HepG2 (cell line): Measurements from ENCODE around the gene SDR9C7. TPM values are rescaled to one million over a fixed set of nuclear protein-coding genes. Genes with fewer than 3 reads are reported as not detected.

Experiments
- ATAC-seq: fragments of 200-7000 bp; cut with Tn5 transposase; 3 replicates; pipeline ENCODE4 v1.9.1; 2020; ENCODE audit warnings: mild to moderate bottlenecking, moderate library complexity
- BruUV-seq: library from RNA; stranded (reverse); fragments of 400-500 nt; replicated peaks from 2 replicates; lab custom pipeline; 2021; lab: Mats Ljungman, UMichigan
- CTCF ChIA-PET: fragments of 300-600 bp; formaldehyde crosslinking; extraction: SDS; loops from one replicate; lab custom pipeline; 2021; ENCODE audit warnings: low total read pairs, inconsistent platforms, low intra/inter-chr PET ratio; lab: Yijun Ruan, JAX
- POLR2A ChIA-PET: fragments of 350-600 bp; sonication (Branson Sonifier 250); formaldehyde crosslinking; loops from one replicate; lab custom pipeline; 2020; ENCODE audit warnings: antibody characterized with exemption, inconsistent platforms; lab: Yijun Ruan, JAX
- DNase-seq: peaks from one replicate; pipeline ENCODE4 v3.0.0-alpha.2; 2015; ENCODE audit warnings: low spot score
- FAIRE-seq: peaks from 3 replicates; lab custom pipeline; 2011; peaks lifted over from hg19 to GRCh38; lab: Jason Lieb, UNC
- H2AFZ ChIP-seq: one replicate; pipeline ENCODE4 v1.6.1; 2011; ENCODE audit warnings: low read length, inconsistent platforms
- H3K27ac ChIP-seq: fragments of 300-600 bp; 3 replicates; pipeline ENCODE4 v1.8.0; 2011; ENCODE audit warnings: mixed run types, mild to moderate bottlenecking, mixed read lengths, low read length, inconsistent platforms; ENCODE audit not compliant: insufficient read depth; ENCODE audit errors: extremely low read length
- H3K27me3 ChIP-seq, 2 experiments: fragments of 200-600 bp in 1 of 2; 2 replicates in 1 of 2; 3 replicates in 1 of 2; pipeline versions ENCODE4 v1.6.0 to v1.8.0; 2011; ENCODE audit warnings: low read length in 2 of 2, mild to moderate bottlenecking in 2 of 2, moderate library complexity in 2 of 2, inconsistent platforms in 1 of 2; ENCODE audit not compliant: insufficient read depth in 2 of 2, control insufficient read depth in 1 of 2
- H3K36me3 ChIP-seq, 2 experiments: fragments of 200-600 bp in 1 of 2; replicated peaks in 1 of 2; 2 replicates in 1 of 2; 3 replicates in 1 of 2; pipeline versions ENCODE4 v1.5.1 to v1.8.0; 2011; ENCODE audit warnings: low read length in 2 of 2, inconsistent platforms in 1 of 2; ENCODE audit not compliant: insufficient read depth in 2 of 2, control insufficient read depth in 1 of 2
- H3K4me1 ChIP-seq: 2 replicates; pipeline ENCODE4 v1.5.1; 2012; ENCODE audit warnings: low read length, inconsistent platforms; ENCODE audit not compliant: insufficient read depth
- H3K4me2 ChIP-seq: 2 replicates; pipeline ENCODE4 v1.6.0; 2011; ENCODE audit warnings: low read depth, low read length, inconsistent platforms
- H3K4me3 ChIP-seq, 3 experiments: fragments of 200-600 bp in 1 of 3; sonication (generic), shearing (Covaris generic) in 1 of 3; replicated peaks in 1 of 3; 2 replicates each; pipeline ENCODE4 v1.5.1; 2011 to 2016; ENCODE audit warnings: low read length in 3 of 3, inconsistent platforms in 2 of 3, low read depth in 2 of 3, mild to moderate bottlenecking in 2 of 3, control low read depth in 1 of 3, mixed read lengths in 1 of 3; ENCODE audit not compliant: insufficient read depth in 1 of 3
- H3K79me2 ChIP-seq: one replicate; pipeline ENCODE4 v1.6.1; 2011; ENCODE audit warnings: low read length, inconsistent platforms; ENCODE audit not compliant: insufficient read depth
- H3K9ac ChIP-seq: 2 replicates; pipeline ENCODE4 v1.6.0; 2011; ENCODE audit warnings: mild to moderate bottlenecking, low read depth, low read length, inconsistent platforms; ENCODE audit not compliant: insufficient read depth
- H3K9me3 ChIP-seq: 2 replicates; pipeline ENCODE4 v1.5.1; 2012; ENCODE audit warnings: mild to moderate bottlenecking, low read length
- H4K20me1 ChIP-seq: 2 replicates; pipeline ENCODE4 v1.6.0; 2011; ENCODE audit warnings: inconsistent platforms, mild to moderate bottlenecking, low read length, moderate library complexity; ENCODE audit not compliant: insufficient read depth
- CCAR2 ChIP-seq: fragments of 200-400 bp; formaldehyde crosslinking; optimal IDR thresholded peaks from 2 replicates; pipeline ENCODE3; 2018; ENCODE audit warnings: low read depth, mild to moderate bottlenecking, low read length, moderate library complexity
- ELF4 ChIP-seq: sonication (generic); formaldehyde crosslinking; IDR thresholded peaks from 2 replicates; pipeline ENCODE4 v1.5.0; 2020; ENCODE audit warnings: missing genetic modification reagents, mild to moderate bottlenecking, moderate library complexity, borderline replicate concordance
- FOXM1 ChIP-seq: sonication (generic); formaldehyde crosslinking; IDR thresholded peaks from 2 replicates; pipeline ENCODE4 v1.5.0; 2020; ENCODE audit warnings: missing genetic modification reagents
- GATAD1 ChIP-seq: IDR thresholded peaks from 2 replicates; pipeline ENCODE4 v1.6.1; 2016; ENCODE audit warnings: missing genetic modification reagents, missing compliant biosample characterization
- JUND ChIP-seq: sonication (generic); formaldehyde crosslinking; IDR thresholded peaks from 2 replicates; pipeline ENCODE4 v1.8.0; 2022; ENCODE audit warnings: mild to moderate bottlenecking, missing genetic modification reagents
- MED8 ChIP-seq: sonication (generic); formaldehyde crosslinking; IDR thresholded peaks from 2 replicates; pipeline ENCODE4 v1.8.1; 2023; ENCODE audit warnings: mild to moderate bottlenecking, missing genetic modification reagents; ENCODE audit not compliant: insufficient replicate concordance
- NCOA1 ChIP-seq: sonication (generic); formaldehyde crosslinking; IDR thresholded peaks from 2 replicates; pipeline ENCODE4 v1.9.0; 2021; ENCODE audit warnings: missing genetic modification reagents
- RFX1 ChIP-seq: fragments of 450-650 bp; IDR thresholded peaks from 2 replicates; pipeline ENCODE4 v1.6.1; 2017
- TP53 ChIP-seq: sonication (generic); formaldehyde crosslinking; conservative IDR thresholded peaks from 2 replicates; pipeline ENCODE4 v1.4.0; 2020; ENCODE audit warnings: missing genetic modification reagents
- ZNF331 ChIP-seq: sonication (generic); formaldehyde crosslinking; IDR thresholded peaks from 2 replicates; pipeline ENCODE4 v1.4.0; 2020; ENCODE audit warnings: missing genetic modification reagents
- ZNF552 ChIP-seq: sonication (generic); formaldehyde crosslinking; IDR thresholded peaks from 2 replicates; pipeline ENCODE4 v1.9.0; 2022; ENCODE audit warnings: missing genetic modification reagents, mild to moderate bottlenecking, borderline replicate concordance
- ZNF567 ChIP-seq: sonication (generic); formaldehyde crosslinking; IDR thresholded peaks from 2 replicates; pipeline ENCODE4 v1.8.1; 2023; ENCODE audit warnings: mild to moderate bottlenecking, missing genetic modification reagents, borderline replicate concordance
- ZNF720 ChIP-seq: sonication (generic); formaldehyde crosslinking; IDR thresholded peaks from 2 replicates; pipeline ENCODE4 v1.4.0; 2020; ENCODE audit warnings: missing genetic modification reagents
- ZSCAN25 ChIP-seq: sonication (generic); formaldehyde crosslinking; IDR thresholded peaks from 2 replicates; pipeline ENCODE4 v1.8.0; 2022; ENCODE audit warnings: mild to moderate bottlenecking, missing genetic modification reagents
- ZSCAN9 ChIP-seq: IDR thresholded peaks from 2 replicates; pipeline ENCODE4 v1.6.1; 2016; ENCODE audit warnings: borderline replicate concordance
- WGBS: methylation state at CpG from one replicate; pipeline ENCODE4 v1.1.6; 2017; ENCODE audit warnings: low lambda C conversion rate; 5-methylcytosine and 5-hydroxymethylcytosine counted together
- in situ Hi-C: cut with HindIII; loops from 2 replicates; pipeline ENCODE4 v1.10.0; 2017; ENCODE audit warnings: low pct_unique_long_range_greater_than_20kb; ENCODE audit not compliant: extremely low pct_ligation_motif_present
- intact Hi-C: fragments of 100-400 bp; cut with micrococcal nuclease; formaldehyde crosslinking; loops from one replicate; pipeline ENCODE4 v1.10.0; 2022; ENCODE audit not compliant: unreplicated experiment
- polyA plus RNA-seq, 8 experiments: library from polyadenylated mRNA; depleted of rRNA in 3 of 8; stranded (reverse) in 7 of 8; unstranded in 1 of 8; fragments of >200 nt; fragmentation: Illumina TruSeq in 4 of 8; extraction: Trizol in 4 of 8; gene quantifications; 2 replicates each; pipeline versions ENCODE4 v1.2.1 to v1.2.3, GENCODE V29; 2011 to 2016; ENCODE audit warnings: low read depth in 4 of 8, missing spikeins in 1 of 8, mixed read lengths in 1 of 8; ENCODE audit not compliant: insufficient read depth in 1 of 8
- total RNA-seq, 5 experiments: library from RNA; depleted of rRNA; stranded (reverse); fragments of >200 nt; fragmentation: Illumina TruSeq; extraction: Trizol; gene quantifications; 2 replicates each; pipeline ENCODE4 v1.2.3, GENCODE V29; 2016; ENCODE audit warnings: low read depth in 1 of 5
- TF ChIP-seq, protein P1 (sequence below), 2 experiments: sonication (generic) in 1 of 2; formaldehyde crosslinking in 1 of 2; IDR thresholded peaks; 2 replicates each; pipeline versions ENCODE4 v1.6.1 to v1.9.0; 2014 to 2022; ENCODE audit warnings: antibody characterized with exemption in 1 of 2, borderline replicate concordance in 1 of 2, inconsistent platforms in 1 of 2, low read depth in 1 of 2, missing genetic modification reagents in 1 of 2
- TF ChIP-seq, protein P2 (sequence below): sonication (generic); formaldehyde crosslinking; IDR thresholded peaks from 2 replicates; pipeline ENCODE4 v1.9.0; 2021; ENCODE audit warnings: missing genetic modification reagents, borderline replicate concordance
- TF ChIP-seq, protein P3 (sequence below): sonication (generic); formaldehyde crosslinking; IDR thresholded peaks from 2 replicates; pipeline ENCODE4 v1.5.1; 2020; ENCODE audit warnings: missing genetic modification reagents, mild to moderate bottlenecking, borderline replicate concordance

SDR9C7 gene
- total and polyA plus RNA-seq, 2 of the 13 experiments (the other 11 are each of a cell fraction or from before 2014, with no cell fraction given): 0.04 TPM; not detected in 1

DNA sequence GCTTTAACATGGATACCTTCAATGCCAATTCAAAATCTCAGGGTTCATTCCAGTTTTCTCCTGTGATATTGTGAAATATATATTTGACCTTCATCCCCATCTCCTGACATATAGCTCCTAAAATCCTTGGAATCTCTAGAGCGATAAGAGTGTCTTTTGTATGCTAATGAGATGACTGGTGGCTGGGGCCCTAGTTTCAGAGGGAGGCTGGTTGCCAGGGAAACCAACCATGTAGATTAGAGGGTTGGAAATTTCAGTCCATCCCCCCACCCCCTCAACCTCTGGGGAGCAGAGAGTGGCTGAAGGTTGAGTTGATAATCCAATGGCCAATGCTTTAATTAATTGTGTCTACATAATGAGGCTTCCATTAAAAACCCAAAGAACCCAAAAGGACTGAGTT lies 59.4 kb downstream of the SDR9C7 start:
- ATAC-seq: no peak
- Histone ChIP-seq H3K9ac (no peak overlapping the region), H3K27me3 (no peaks in the 10 kb centered on the region), H3K4me3 (no peak overlapping the region), H3K4me1 (peaks cover 25% of the 10 kb centered on the region), H3K27ac (no peak overlapping the region), H3K36me3 (no peaks in the 10 kb centered on the region), H3K9me3 (no peaks in the 10 kb centered on the region), H3K79me2 (no peaks in the 10 kb centered on the region), H3K4me2 (no peak overlapping the region), H2AFZ (no peak overlapping the region), H4K20me1 (no peaks in the 10 kb centered on the region)
- in situ Hi-C loops: no loop called here
- intact Hi-C loops: no loop called here
- FAIRE-seq: no peak
- BruUV-seq: no TSS peak
- CTCF ChIA-PET: no interaction called here
- DNase-seq: no peak
- 22% methylated on average over 1 of the region's 1 CpG for WGBS
- POLR2A ChIA-PET: no interaction called here
- no peak for TF ChIP-seq ZNF720
- no peak for TF ChIP-seq TP53 (CRISPR knock-in tag)
- TF ChIP-seq JUND (CRISPR knock-in tag): no peak
- TF ChIP-seq FOXM1: no peak
- TF ChIP-seq ZNF567 (CRISPR knock-in tag): no peak
- TF ChIP-seq MED8: no peak
- no peak for TF ChIP-seq ELF4 (CRISPR knock-in tag)
- no peak for TF ChIP-seq NCOA1
- TF ChIP-seq ZSCAN25 (CRISPR knock-in tag): no peak
- TF ChIP-seq CCAR2: no peak
- TF ChIP-seq, protein P1, sequence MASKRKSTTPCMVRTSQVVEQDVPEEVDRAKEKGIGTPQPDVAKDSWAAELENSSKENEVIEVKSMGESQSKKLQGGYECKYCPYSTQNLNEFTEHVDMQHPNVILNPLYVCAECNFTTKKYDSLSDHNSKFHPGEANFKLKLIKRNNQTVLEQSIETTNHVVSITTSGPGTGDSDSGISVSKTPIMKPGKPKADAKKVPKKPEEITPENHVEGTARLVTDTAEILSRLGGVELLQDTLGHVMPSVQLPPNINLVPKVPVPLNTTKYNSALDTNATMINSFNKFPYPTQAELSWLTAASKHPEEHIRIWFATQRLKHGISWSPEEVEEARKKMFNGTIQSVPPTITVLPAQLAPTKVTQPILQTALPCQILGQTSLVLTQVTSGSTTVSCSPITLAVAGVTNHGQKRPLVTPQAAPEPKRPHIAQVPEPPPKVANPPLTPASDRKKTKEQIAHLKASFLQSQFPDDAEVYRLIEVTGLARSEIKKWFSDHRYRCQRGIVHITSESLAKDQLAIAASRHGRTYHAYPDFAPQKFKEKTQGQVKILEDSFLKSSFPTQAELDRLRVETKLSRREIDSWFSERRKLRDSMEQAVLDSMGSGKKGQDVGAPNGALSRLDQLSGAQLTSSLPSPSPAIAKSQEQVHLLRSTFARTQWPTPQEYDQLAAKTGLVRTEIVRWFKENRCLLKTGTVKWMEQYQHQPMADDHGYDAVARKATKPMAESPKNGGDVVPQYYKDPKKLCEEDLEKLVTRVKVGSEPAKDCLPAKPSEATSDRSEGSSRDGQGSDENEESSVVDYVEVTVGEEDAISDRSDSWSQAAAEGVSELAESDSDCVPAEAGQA (IDR thresholded peaks at IDR 0.05; ENCODE audit: low read depth): no peak
- TF ChIP-seq, protein P1 (CRISPR knock-in tag; IDR thresholded peaks at IDR 0.05; ENCODE audit: borderline replicate concordance): no peak
- TF ChIP-seq RFX1: no peak
- TF ChIP-seq, protein P2, sequence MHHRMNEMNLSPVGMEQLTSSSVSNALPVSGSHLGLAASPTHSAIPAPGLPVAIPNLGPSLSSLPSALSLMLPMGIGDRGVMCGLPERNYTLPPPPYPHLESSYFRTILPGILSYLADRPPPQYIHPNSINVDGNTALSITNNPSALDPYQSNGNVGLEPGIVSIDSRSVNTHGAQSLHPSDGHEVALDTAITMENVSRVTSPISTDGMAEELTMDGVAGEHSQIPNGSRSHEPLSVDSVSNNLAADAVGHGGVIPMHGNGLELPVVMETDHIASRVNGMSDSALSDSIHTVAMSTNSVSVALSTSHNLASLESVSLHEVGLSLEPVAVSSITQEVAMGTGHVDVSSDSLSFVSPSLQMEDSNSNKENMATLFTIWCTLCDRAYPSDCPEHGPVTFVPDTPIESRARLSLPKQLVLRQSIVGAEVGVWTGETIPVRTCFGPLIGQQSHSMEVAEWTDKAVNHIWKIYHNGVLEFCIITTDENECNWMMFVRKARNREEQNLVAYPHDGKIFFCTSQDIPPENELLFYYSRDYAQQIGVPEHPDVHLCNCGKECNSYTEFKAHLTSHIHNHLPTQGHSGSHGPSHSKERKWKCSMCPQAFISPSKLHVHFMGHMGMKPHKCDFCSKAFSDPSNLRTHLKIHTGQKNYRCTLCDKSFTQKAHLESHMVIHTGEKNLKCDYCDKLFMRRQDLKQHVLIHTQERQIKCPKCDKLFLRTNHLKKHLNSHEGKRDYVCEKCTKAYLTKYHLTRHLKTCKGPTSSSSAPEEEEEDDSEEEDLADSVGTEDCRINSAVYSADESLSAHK (CRISPR knock-in tag): no peak
- TF ChIP-seq, protein P3, sequence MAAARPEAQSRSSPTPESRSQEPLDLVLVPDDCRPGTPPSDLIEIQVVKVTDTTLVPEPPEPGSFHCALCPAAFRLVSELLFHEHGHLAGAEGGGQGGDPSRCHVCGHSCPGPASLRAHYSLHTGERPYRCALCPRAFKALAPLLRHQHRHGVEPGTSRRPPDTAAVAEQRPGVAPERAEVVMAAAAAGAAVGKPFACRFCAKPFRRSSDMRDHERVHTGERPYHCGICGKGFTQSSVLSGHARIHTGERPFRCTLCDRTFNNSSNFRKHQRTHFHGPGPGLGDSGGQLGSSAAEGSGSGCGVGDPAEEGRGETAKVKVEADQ (CRISPR knock-in tag): no peak
- no peak for TF ChIP-seq ZNF552
- TF ChIP-seq GATAD1: no peak
- no peak for TF ChIP-seq ZNF331 (CRISPR knock-in tag)
- no peak for TF ChIP-seq ZSCAN9 (CRISPR knock-in tag)
